Fibroblast of villous mesenchyme (primary cell): ENCODE measurements around the gene RASAL1. TPM values are rescaled to one million over a fixed set of nuclear protein-coding genes. Genes with fewer than 3 reads are reported as not detected.

ENCODE experiments used
- DNase-seq: peaks from one replicate; pipeline ENCODE4 v3.0.0-alpha.2; 2010; ENCODE audit warnings: low read depth
- H3K4me3 ChIP-seq: 2 replicates; pipeline ENCODE4 v1.5.1; 2011; ENCODE audit warnings: low read depth, mild to moderate bottlenecking, low read length
- CTCF ChIP-seq: IDR thresholded peaks from 2 replicates; pipeline ENCODE4 v1.5.1; 2012; ENCODE audit warnings: low read depth, mild to moderate bottlenecking, low read length; ENCODE audit not compliant: insufficient read depth
- total RNA-seq: library from RNA; depleted of rRNA; stranded (reverse); fragments of >200 nt; gene quantifications from 2 replicates; pipeline ENCODE4 v1.2.3, GENCODE V29; 2012

The RASAL1 gene
- total RNA-seq, 1 donor, result not detected

GRCh38 chr12:113067987-113068935, 67.3 kb downstream of the RASAL1 start:
- H3K4me3 ChIP-seq, result no peak overlapping the region
- no peak for TF ChIP-seq CTCF
- no peak for DNase-seq

GRCh38 chr12:113066813-113067400, 68.7 kb downstream of the RASAL1 start:
- DNase-seq, result no peak
- TF ChIP-seq CTCF, result no peak

DNA sequence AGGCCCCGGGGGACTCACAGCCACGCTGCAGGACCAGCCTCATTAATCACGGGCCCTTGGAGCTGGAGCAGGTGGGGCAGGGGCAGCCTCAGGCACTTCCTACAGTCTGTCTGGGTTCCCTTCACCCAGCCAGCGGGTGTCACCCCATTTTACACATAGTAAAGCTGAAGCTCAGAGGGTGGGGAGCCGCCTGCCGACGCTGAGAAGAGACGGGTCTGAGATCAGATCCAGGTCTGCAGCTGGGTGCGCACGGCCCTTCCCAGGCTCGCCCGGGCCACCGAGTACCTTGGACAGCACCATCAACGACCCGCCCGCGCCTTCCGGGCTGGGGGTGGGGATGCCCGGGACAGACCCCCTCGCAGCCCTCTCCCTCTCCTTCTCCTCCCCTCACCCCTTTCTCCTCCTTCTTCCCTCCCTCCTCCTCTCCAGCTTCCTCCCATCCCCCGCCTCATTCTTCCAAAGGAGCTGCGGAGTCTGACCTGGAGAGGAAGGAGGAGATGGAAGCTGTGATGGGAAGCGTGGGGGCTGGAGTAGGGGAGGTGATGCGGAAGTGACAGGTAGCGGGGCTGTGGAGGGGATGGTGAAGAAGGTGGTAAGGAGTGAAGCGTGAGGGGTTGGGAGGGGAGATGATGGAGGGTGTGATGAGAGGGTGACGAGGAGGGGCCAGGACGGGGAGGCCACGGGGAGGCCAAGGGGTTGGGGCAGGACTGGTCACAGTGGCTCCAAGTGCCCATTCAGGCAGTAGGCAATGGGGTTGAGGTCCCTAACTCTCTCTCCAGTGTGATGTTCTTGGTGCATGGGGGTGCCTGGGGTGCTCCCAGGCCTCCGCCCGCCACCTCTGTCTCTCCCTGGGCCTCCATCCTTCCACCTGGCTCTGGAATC, 70.2 kb downstream of the RASAL1 start:
- no peak for TF ChIP-seq CTCF
- H3K4me3 ChIP-seq, result no peak overlapping the region
- no peak for DNase-seq

More at GRCh38 chr12:113066813-113067400, 68.7 kb downstream of the RASAL1 start:
- no peak overlapping the region for H3K4me3 ChIP-seq

- no peak overlapping the region for H3K4me3 ChIP-seq
- no peak for TF ChIP-seq CTCF
- no peak for DNase-seq
These were observed 71.0 kb downstream of the RASAL1 start for GRCh38 chr12:113064395-113065125.

- TF ChIP-seq CTCF, result no peak
- DNase-seq, result no peak
These were observed 71.9 kb downstream of the RASAL1 start for GRCh38 chr12:113063396-113064350.

More at GRCh38 chr12:113063396-113064350, 71.9 kb downstream of the RASAL1 start:
- no peak overlapping the region for H3K4me3 ChIP-seq
